ENCODE results near the gene PEX5. TPM values are rescaled to one million over a fixed set of nuclear protein-coding genes. Genes with fewer than 3 reads are reported as not detected.
A peak's percentile ranks its signal among the peaks of the same experiment; 100 is the strongest.

The PEX5 gene
- total RNA-seq, result 10 to 100 TPM; 25.4 to 35.2 TPM

- peak; percentile 96 to 98 for ATAC-seq (replicated peaks in 1 of 2)
- H3K4me1 Mint-ChIP-seq (ENCODE audit: low read depth), result peaks cover 41% of the 10 kb centered on the region
- H3K27ac Mint-ChIP-seq, result peak within 1 kb of the TSS; percentile 90
These were observed at the start of gene PEX5 for GRCh38 chr12:7189398-7190267. Gene PEX5 (plus strand): TSS chr12:7189686. CDS start chr12:7190378, 692 bp downstream.

GRCh38 chr12:7141351-7142005 lies 48.0 kb upstream of the PEX5 start:
- no peaks in the 10 kb centered on the region for H3K27me3 Mint-ChIP-seq (ENCODE audit: low read depth)
- H3K4me1 Mint-ChIP-seq (ENCODE audit: low read depth), result no peaks in the 10 kb centered on the region
- H3K36me3 Mint-ChIP-seq (ENCODE audit: insufficient read depth in 2 of 2), result peaks cover 4 to 15% of the 10 kb centered on the region in 2 donors
- H3K27ac Mint-ChIP-seq, result no peak overlapping the region
- DNase-seq (no peak), ATAC-seq (replicated peaks in 1 of 2) (no peak)
- no peak overlapping the region for H3K4me3 Mint-ChIP-seq
- H3K9me3 Mint-ChIP-seq, result no peaks in the 10 kb centered on the region

More at GRCh38 chr12:7189398-7190267, at the start of gene PEX5:
- no peaks in the 10 kb centered on the region for H3K27me3 Mint-ChIP-seq (ENCODE audit: low read depth)
- peak within 1 kb of the TSS; percentile 90 to 96 for H3K4me3 Mint-ChIP-seq
- H3K36me3 Mint-ChIP-seq (ENCODE audit: insufficient read depth in 2 of 2), result peaks cover 0 to 14% of the 10 kb centered on the region in 2 donors
- H3K9me3 Mint-ChIP-seq, result no peaks in the 10 kb centered on the region
- peak; percentile 86 to 89 for DNase-seq

- H3K27me3 Mint-ChIP-seq (ENCODE audit: low read depth), result no peaks in the 10 kb centered on the region
- H3K4me3 Mint-ChIP-seq, result no peak overlapping the region
These were observed 47.3 kb upstream of the PEX5 start for GRCh38 chr12:7142056-7142644.

GRCh38 chr12:7142809-7143465 lies 46.5 kb upstream of the PEX5 start:
- Mint-ChIP-seq H3K4me1 (ENCODE audit: low read depth) (no peaks in the 10 kb centered on the region), H3K9me3 (no peaks in the 10 kb centered on the region), H3K27ac (no peak overlapping the region), H3K36me3 (ENCODE audit: insufficient read depth in 2 of 2) (peaks cover 4 to 15% of the 10 kb centered on the region in 2 donors), H3K4me3 (no peak overlapping the region), H3K27me3 (ENCODE audit: low read depth) (no peaks in the 10 kb centered on the region)
- DNase-seq (no peak), ATAC-seq (replicated peaks in 1 of 2) (no peak)

More at GRCh38 chr12:7142056-7142644, 47.3 kb upstream of the PEX5 start:
- no peaks in the 10 kb centered on the region for H3K9me3 Mint-ChIP-seq
- peak; percentile 50 to 59 for DNase-seq
- H3K27ac Mint-ChIP-seq, result no peak overlapping the region
- H3K4me1 Mint-ChIP-seq (ENCODE audit: low read depth), result no peaks in the 10 kb centered on the region
- peak; percentile 68 to 72 for ATAC-seq (replicated peaks in 1 of 2)
- peaks cover 4 to 15% of the 10 kb centered on the region in 2 donors for H3K36me3 Mint-ChIP-seq (ENCODE audit: insufficient read depth in 2 of 2)

GRCh38 chr12:7143564-7143963 lies 45.9 kb upstream of the PEX5 start:
- DNase-seq, result no peak
- H3K27ac Mint-ChIP-seq, result no peak overlapping the region
- no peaks in the 10 kb centered on the region for H3K9me3 Mint-ChIP-seq
- H3K36me3 Mint-ChIP-seq (ENCODE audit: insufficient read depth in 2 of 2), result peaks cover 4 to 13% of the 10 kb centered on the region in 2 donors
- H3K4me1 Mint-ChIP-seq (ENCODE audit: low read depth), result no peaks in the 10 kb centered on the region
- ATAC-seq (replicated peaks in 1 of 2), result no peak
- H3K27me3 Mint-ChIP-seq (ENCODE audit: low read depth), result no peaks in the 10 kb centered on the region
- no peak overlapping the region for H3K4me3 Mint-ChIP-seq

- Mint-ChIP-seq H3K9me3 (no peaks in the 10 kb centered on the region), H3K27me3 (ENCODE audit: low read depth) (no peaks in the 10 kb centered on the region), H3K27ac (no peak overlapping the region), H3K36me3 (ENCODE audit: insufficient read depth in 2 of 2) (peaks cover 4 to 6% of the 10 kb centered on the region in 2 donors), H3K4me1 (ENCODE audit: low read depth) (no peaks in the 10 kb centered on the region), H3K4me3 (no peak overlapping the region)
- no peak for DNase-seq
- peak in 1 of 2 donors; percentile 26 for ATAC-seq (replicated peaks in 1 of 2)
These were observed 44.9 kb upstream of the PEX5 start for GRCh38 chr12:7144414-7145120.

- Mint-ChIP-seq H3K27ac (no peak overlapping the region), H3K4me1 (ENCODE audit: low read depth) (no peaks in the 10 kb centered on the region), H3K36me3 (ENCODE audit: insufficient read depth in 2 of 2) (peaks cover 8 to 11% of the 10 kb centered on the region in 2 donors), H3K4me3 (no peak overlapping the region), H3K27me3 (ENCODE audit: low read depth) (no peaks in the 10 kb centered on the region), H3K9me3 (no peaks in the 10 kb centered on the region)
- DNase-seq (no peak), ATAC-seq (replicated peaks in 1 of 2) (no peak)
These were observed 43.8 kb upstream of the PEX5 start for GRCh38 chr12:7145671-7146070.

- no peaks in the 10 kb centered on the region for H3K4me1 Mint-ChIP-seq (ENCODE audit: low read depth)
- DNase-seq, result no peak
- no peaks in the 10 kb centered on the region for H3K27me3 Mint-ChIP-seq (ENCODE audit: low read depth)
- H3K4me3 Mint-ChIP-seq, result no peak overlapping the region
- ATAC-seq (replicated peaks in 1 of 2), result no peak
- H3K27ac Mint-ChIP-seq, result no peak overlapping the region
- peaks cover 8 to 11% of the 10 kb centered on the region in 2 donors for H3K36me3 Mint-ChIP-seq (ENCODE audit: insufficient read depth in 2 of 2)
- no peaks in the 10 kb centered on the region for H3K9me3 Mint-ChIP-seq
These were observed 43.3 kb upstream of the PEX5 start for GRCh38 chr12:7146228-7146627.

GRCh38 chr12:7146906-7147305 lies 42.6 kb upstream of the PEX5 start:
- H3K4me3 Mint-ChIP-seq, result no peak overlapping the region
- DNase-seq, result no peak
- H3K36me3 Mint-ChIP-seq (ENCODE audit: insufficient read depth in 2 of 2), result peaks cover 6% of the 10 kb centered on the region in 2 donors
- H3K4me1 Mint-ChIP-seq (ENCODE audit: low read depth), result no peaks in the 10 kb centered on the region
- ATAC-seq (replicated peaks in 1 of 2), result no peak
- no peaks in the 10 kb centered on the region for H3K9me3 Mint-ChIP-seq
- no peak overlapping the region for H3K27ac Mint-ChIP-seq
- H3K27me3 Mint-ChIP-seq (ENCODE audit: low read depth), result no peaks in the 10 kb centered on the region

- Mint-ChIP-seq H3K4me1 (ENCODE audit: low read depth) (no peaks in the 10 kb centered on the region), H3K36me3 (ENCODE audit: insufficient read depth in 2 of 2) (peaks cover 6% of the 10 kb centered on the region in 2 donors), H3K4me3 (no peak overlapping the region), H3K9me3 (no peaks in the 10 kb centered on the region), H3K27me3 (ENCODE audit: low read depth) (no peaks in the 10 kb centered on the region), H3K27ac (no peak overlapping the region)
- DNase-seq (no peak), ATAC-seq (replicated peaks in 1 of 2) (no peak)
These were observed 39.1 kb upstream of the PEX5 start for GRCh38 chr12:7150356-7150755.

- H3K27me3 Mint-ChIP-seq (ENCODE audit: low read depth), result no peaks in the 10 kb centered on the region
- H3K27ac Mint-ChIP-seq, result no peak overlapping the region
- H3K4me3 Mint-ChIP-seq, result no peak overlapping the region
- no peak for ATAC-seq (replicated peaks in 1 of 2)
- no peak for DNase-seq
- no peaks in the 10 kb centered on the region for H3K9me3 Mint-ChIP-seq
- H3K36me3 Mint-ChIP-seq (ENCODE audit: insufficient read depth in 2 of 2), result peaks cover 6% of the 10 kb centered on the region in 2 donors
- no peaks in the 10 kb centered on the region for H3K4me1 Mint-ChIP-seq (ENCODE audit: low read depth)
These were observed 38.6 kb upstream of the PEX5 start for GRCh38 chr12:7150841-7151240.

GRCh38 chr12:7151532-7151931 lies 38.0 kb upstream of the PEX5 start:
- no peaks in the 10 kb centered on the region for H3K27me3 Mint-ChIP-seq (ENCODE audit: low read depth)
- H3K9me3 Mint-ChIP-seq, result no peaks in the 10 kb centered on the region
- no peak for ATAC-seq (replicated peaks in 1 of 2)
- H3K4me1 Mint-ChIP-seq (ENCODE audit: low read depth), result no peaks in the 10 kb centered on the region
- no peak overlapping the region for H3K27ac Mint-ChIP-seq
- H3K4me3 Mint-ChIP-seq, result no peak overlapping the region
- peaks cover 4 to 5% of the 10 kb centered on the region in 2 donors for H3K36me3 Mint-ChIP-seq (ENCODE audit: insufficient read depth in 2 of 2)
- DNase-seq, result no peak

Data from activated T-cell treated with anti-CD3 and anti-CD28 coated beads, Interleukin-2, amount 50 U/mL, for 72 hours (primary cell).